Ectodermal cell (in vitro differentiated cells): ENCODE data around the gene CYP2W1.

Experiments
- H3K27ac ChIP-seq: 2 replicates; pipeline ENCODE4 v1.7.0; 2013; ENCODE audit warnings: mild to moderate bottlenecking, low read depth, low read length; ENCODE audit not compliant: insufficient read depth, poor library complexity, severe bottlenecking
- H3K27me3 ChIP-seq: 2 replicates; pipeline ENCODE4 v1.7.0; 2013; ENCODE audit warnings: mild to moderate bottlenecking, low read length; ENCODE audit not compliant: insufficient read depth, control insufficient read depth, poor library complexity, severe bottlenecking
- H3K36me3 ChIP-seq: one replicate; pipeline ENCODE4 v1.7.0; 2013; ENCODE audit warnings: low read length; ENCODE audit not compliant: control insufficient read depth, insufficient read depth
- H3K4me1 ChIP-seq: one replicate; pipeline ENCODE4 v1.7.0; 2013; ENCODE audit warnings: low read length; ENCODE audit not compliant: control insufficient read depth, insufficient read depth
- H3K4me3 ChIP-seq: 2 replicates; pipeline ENCODE4 v1.7.0; 2013; ENCODE audit warnings: low read depth, low read length, control low read depth; ENCODE audit not compliant: insufficient read depth
- H3K9me3 ChIP-seq: 2 replicates; pipeline ENCODE4 v1.7.0; 2013; ENCODE audit warnings: mild to moderate bottlenecking, low read length, moderate library complexity; ENCODE audit not compliant: control insufficient read depth
- WGBS, 2 experiments: methylation state at CpG; one replicate each; pipeline ENCODE4 v1.1.7; 2013; ENCODE audit warnings: missing lambda C conversion rate in 2 of 2; 5-methylcytosine and 5-hydroxymethylcytosine counted together

CYP2W1 gene

GRCh38 chr7:991729-992656, 9.0 kb downstream of the CYP2W1 start:
- Histone ChIP-seq H3K9me3 (no peaks in the 10 kb centered on the region), H3K4me3 (no peak overlapping the region), H3K4me1 (peaks cover 27% of the 10 kb centered on the region), H3K36me3 (no peaks in the 10 kb centered on the region), H3K27ac (no peak overlapping the region), H3K27me3 (no peaks in the 10 kb centered on the region)
- 93% methylated on average over 34 of the region's 34 CpGs for WGBS, 2 experiments

- WGBS, 2 experiments = 26% methylated on average over 34 of the region's 34 CpGs
- Histone ChIP-seq H3K27ac (no peak overlapping the region), H3K4me3 (no peak overlapping the region), H3K27me3 (no peaks in the 10 kb centered on the region), H3K9me3 (no peaks in the 10 kb centered on the region), H3K4me1 (peaks cover 35% of the 10 kb centered on the region), H3K36me3 (no peaks in the 10 kb centered on the region)
These were observed 10.0 kb downstream of the CYP2W1 start for GRCh38 chr7:992709-993607.

GRCh38 chr7:994592-995308, 11.8 kb downstream of the CYP2W1 start:
- 84 to 87% methylated on average over 28 of the region's 28 CpGs for WGBS, 2 experiments

GRCh38 chr7:995571-995970, 12.6 kb downstream of the CYP2W1 start:
- H3K27me3 ChIP-seq = no peaks in the 10 kb centered on the region
- H3K36me3 ChIP-seq = no peaks in the 10 kb centered on the region
- no peak overlapping the region for H3K4me3 ChIP-seq
- peaks cover 33% of the 10 kb centered on the region for H3K4me1 ChIP-seq
- 90 to 93% methylated on average over 14 of the region's 14 CpGs for WGBS, 2 experiments
- no peak overlapping the region for H3K27ac ChIP-seq
- H3K9me3 ChIP-seq = no peaks in the 10 kb centered on the region

More at GRCh38 chr7:994592-995308, 11.8 kb downstream of the CYP2W1 start:
- Histone ChIP-seq H3K4me3 (no peak overlapping the region), H3K4me1 (peaks cover 30% of the 10 kb centered on the region), H3K27me3 (no peaks in the 10 kb centered on the region), H3K36me3 (no peaks in the 10 kb centered on the region), H3K9me3 (no peaks in the 10 kb centered on the region), H3K27ac (no peak overlapping the region)

- 95 to 96% methylated on average over 38 of the region's 38 CpGs for WGBS, 2 experiments
These were observed 13.3 kb downstream of the CYP2W1 start for GRCh38 chr7:996079-996872.

GRCh38 chr7:997404-998395, 14.7 kb downstream of the CYP2W1 start:
- H3K27me3 ChIP-seq = no peaks in the 10 kb centered on the region
- no peak overlapping the region for H3K27ac ChIP-seq
- no peaks in the 10 kb centered on the region for H3K9me3 ChIP-seq
- no peak overlapping the region for H3K4me3 ChIP-seq
- 81 to 85% methylated on average over 45 of the region's 45 CpGs for WGBS, 2 experiments
- H3K4me1 ChIP-seq = peaks cover 32% of the 10 kb centered on the region
- H3K36me3 ChIP-seq = no peaks in the 10 kb centered on the region

More at GRCh38 chr7:996079-996872, 13.3 kb downstream of the CYP2W1 start:
- H3K9me3 ChIP-seq = no peaks in the 10 kb centered on the region
- H3K27me3 ChIP-seq = no peaks in the 10 kb centered on the region
- H3K4me3 ChIP-seq = no peak overlapping the region
- H3K36me3 ChIP-seq = no peaks in the 10 kb centered on the region
- no peak overlapping the region for H3K27ac ChIP-seq
- peaks cover 33% of the 10 kb centered on the region for H3K4me1 ChIP-seq

- H3K36me3 ChIP-seq = no peaks in the 10 kb centered on the region
- peaks cover 22% of the 10 kb centered on the region for H3K4me1 ChIP-seq
- H3K27me3 ChIP-seq = no peaks in the 10 kb centered on the region
- H3K4me3 ChIP-seq = no peak overlapping the region
- H3K9me3 ChIP-seq = no peaks in the 10 kb centered on the region
- peak overlapping the region; percentile 50 for H3K27ac ChIP-seq
- WGBS, 2 experiments = 86 to 87% methylated on average over 28 of the region's 28 CpGs
These were observed 16.3 kb downstream of the CYP2W1 start for GRCh38 chr7:999149-999879.
